ENCODE data around the gene TRHDE.
"Not testable (repeated sequence)": the region's sequence is repeated elsewhere in the genome, so short reads cannot be mapped to it uniquely, and the experiment has no call there.

TRHDE gene

GRCh38 chr12:72618764-72619163, 346.6 kb downstream of the TRHDE start:
- DNase-seq (ENCODE audit: low read depth in 2 of 2) = no peak

GRCh38 chr12:72622556-72622955, 350.4 kb downstream of the TRHDE start:
- no peak for DNase-seq (ENCODE audit: low read depth in 2 of 2)

- no peak for DNase-seq (ENCODE audit: low read depth in 2 of 2)
Observed at GRCh38 chr12:72631926-72632685, 359.9 kb downstream of the TRHDE start.

- no peak for DNase-seq (ENCODE audit: low read depth in 2 of 2)
Observed at GRCh38 chr12:72642706-72643105, 370.5 kb downstream of the TRHDE start.

DNA sequence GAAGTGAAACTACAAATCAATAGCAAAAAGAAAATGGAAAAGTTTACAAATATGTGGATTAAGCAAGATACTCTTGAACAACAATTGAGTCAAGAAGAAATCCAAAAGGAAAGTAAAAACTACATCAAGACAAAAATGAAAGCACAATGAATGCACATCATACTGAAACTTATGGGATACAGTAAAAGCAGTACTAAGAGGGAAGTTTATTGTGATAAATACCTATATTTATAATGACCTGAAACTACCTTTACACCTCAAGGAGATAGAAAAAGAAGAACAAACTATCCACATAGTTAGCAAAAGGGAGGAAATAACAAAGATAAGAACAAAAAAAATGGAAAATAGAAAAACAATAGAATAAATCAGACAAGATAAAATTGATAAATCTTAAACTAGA, 375.0 kb downstream of the TRHDE start:
- DNase-seq (ENCODE audit: low read depth in 2 of 2) = no peak

DNA sequence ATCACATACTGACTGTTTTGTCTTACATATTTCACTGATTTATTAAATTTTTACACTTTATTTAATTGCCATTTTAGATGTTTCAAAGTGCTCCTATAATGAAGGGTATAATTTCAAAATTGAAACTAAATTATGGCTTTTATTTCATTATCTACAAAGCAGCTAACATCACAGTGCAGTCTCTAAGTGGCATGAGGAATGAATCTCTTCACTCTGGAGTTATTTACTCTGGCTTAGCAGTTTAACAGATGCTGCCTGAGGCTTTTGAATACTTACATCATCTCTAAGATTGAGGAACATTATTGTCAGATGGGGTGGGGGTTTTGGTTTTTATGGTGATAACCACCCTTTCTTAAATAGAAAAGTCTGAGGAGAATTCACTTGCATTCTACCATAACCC, 386.4 kb downstream of the TRHDE start:
- no peak for DNase-seq (ENCODE audit: low read depth in 2 of 2)

GRCh38 chr12:72660174-72660573, 388.0 kb downstream of the TRHDE start:
- not testable (repeated sequence) for DNase-seq (ENCODE audit: low read depth in 2 of 2)

GRCh38 chr12:72673853-72674252, 401.7 kb downstream of the TRHDE start:
- DNase-seq (ENCODE audit: low read depth in 2 of 2) = no peak

- DNase-seq (ENCODE audit: low read depth in 2 of 2) = no peak
Observed at GRCh38 chr12:72676556-72676955, 404.4 kb downstream of the TRHDE start.

DNA sequence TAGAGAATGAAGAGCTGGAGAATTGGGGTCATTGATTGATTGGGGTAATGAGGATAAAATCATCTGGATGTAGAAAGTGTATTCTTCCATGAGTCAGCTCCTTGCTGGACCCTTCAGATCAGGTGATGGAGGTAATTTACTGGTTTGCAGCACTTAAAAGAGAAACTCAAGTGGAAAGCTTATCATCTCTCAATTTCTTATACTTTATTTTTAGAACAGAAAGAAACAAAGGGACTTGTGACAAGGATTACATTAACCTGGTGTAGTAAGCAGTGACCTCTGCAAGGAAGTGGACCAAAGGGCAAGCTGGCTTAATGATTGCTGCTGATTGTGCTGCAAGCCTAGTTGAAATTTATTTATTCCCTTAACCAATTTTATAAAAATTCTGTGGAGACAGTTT, 405.0 kb downstream of the TRHDE start:
- DNase-seq (ENCODE audit: low read depth in 2 of 2) = no peak

DNA sequence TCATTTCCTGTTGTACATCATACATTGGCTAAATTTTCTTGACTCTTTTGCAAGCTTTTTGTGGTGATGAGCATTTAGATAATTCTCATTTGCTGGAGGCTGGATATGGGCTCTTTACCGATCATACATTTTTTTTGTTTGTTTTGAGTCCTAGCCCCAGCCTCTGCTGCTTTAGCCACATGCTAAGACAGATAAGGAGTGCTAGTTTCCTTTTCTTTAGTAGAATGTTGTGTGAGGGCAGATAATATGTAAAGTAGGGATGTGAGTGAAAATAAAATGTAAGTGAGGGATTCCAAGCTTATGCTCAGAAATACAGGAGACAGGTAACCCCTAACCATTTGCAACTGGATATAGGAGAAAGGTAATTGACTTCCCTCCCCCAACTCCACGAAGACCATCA, 405.7 kb downstream of the TRHDE start:
- no peak for DNase-seq (ENCODE audit: low read depth in 2 of 2)

GRCh38 chr12:72679147-72679757, 407.1 kb downstream of the TRHDE start:
- no peak for DNase-seq (ENCODE audit: low read depth in 2 of 2)

DNA sequence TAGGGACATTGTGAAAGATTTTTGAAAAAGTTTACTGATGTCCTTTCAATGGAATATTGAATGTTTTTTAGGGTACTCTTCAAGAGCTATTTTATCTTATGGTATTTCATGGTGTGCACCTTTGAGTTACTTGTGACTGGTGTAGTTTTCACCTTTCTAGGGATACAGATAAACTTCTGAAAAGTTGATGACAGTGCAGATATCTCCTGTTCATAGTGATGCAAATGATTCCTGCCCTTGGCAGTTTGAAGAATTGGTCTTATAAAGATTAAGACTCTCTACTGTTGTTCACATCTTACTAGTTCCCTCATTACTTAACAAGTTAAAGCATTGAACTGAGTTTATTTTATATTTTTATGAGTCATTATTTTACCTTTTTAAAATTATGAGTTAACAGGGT, 408.9 kb downstream of the TRHDE start:
- DNase-seq (ENCODE audit: low read depth in 2 of 2) = no peak

DNA sequence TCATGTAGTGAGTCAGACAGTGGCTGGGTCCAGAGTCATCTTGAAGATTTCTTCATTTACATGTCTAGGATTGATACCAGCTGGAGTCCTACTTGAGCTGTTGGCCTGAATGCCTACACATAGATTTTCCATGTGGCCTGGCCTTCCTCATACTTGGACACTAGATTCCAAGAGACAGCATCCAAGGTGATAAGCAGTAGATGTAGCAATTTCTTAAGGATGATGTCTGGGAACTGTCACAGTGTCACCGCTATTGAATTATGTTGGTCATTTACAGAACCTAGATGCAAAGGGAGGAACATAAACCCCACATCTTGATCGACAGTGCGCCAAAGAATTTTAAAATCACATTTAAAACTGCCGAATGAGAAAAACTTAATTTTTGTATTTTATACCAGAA, 412.3 kb downstream of the TRHDE start:
- DNase-seq (ENCODE audit: low read depth in 2 of 2) = no peak

DNA sequence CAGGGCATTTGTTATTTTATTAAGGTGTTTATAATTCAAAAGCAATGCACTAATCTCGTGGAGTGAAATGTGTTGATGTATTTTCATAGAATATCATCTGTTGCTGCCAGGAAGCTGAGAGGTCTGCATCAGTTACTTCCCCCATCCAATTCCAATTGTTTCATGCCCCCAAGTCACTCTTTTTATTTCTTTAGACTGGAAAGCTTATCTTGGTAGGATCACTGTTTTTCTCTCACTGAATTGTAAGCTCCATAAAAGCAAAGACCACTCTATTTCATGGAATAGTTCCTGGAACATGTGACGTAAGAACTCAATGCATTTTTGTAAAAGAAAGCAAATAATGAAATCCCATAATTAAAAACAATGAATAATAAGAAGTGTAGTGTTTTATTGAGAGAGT, 420.2 kb downstream of the TRHDE start:
- no peak for DNase-seq (ENCODE audit: low read depth in 2 of 2)

GRCh38 chr12:72694193-72694592, 422.0 kb downstream of the TRHDE start:
- no peak for DNase-seq (ENCODE audit: low read depth in 2 of 2)

GRCh38 chr12:72699362-72699761, 427.2 kb downstream of the TRHDE start:
- no peak for DNase-seq (ENCODE audit: low read depth in 2 of 2)

GRCh38 chr12:72712025-72712424, 439.9 kb downstream of the TRHDE start:
- not testable (repeated sequence) for DNase-seq (ENCODE audit: low read depth in 2 of 2)

DNA sequence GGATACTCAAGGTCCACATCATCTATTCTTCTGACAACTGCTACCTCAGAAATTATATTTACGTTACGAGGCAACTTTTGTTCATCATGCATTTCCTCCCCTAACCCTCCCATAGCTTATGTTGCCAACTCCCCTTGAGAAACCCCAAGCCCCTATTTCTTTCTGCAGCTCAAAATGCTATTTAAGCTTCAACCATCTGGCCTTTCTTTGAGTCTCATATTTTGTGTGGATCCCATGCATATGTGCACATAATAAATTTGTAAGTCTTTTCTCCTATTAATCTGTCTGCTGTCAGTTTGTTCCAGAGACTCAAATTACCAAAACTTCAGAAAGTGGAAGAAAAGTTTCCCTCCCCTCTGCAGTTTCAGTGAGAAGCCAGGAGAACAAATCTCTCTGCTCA, 444.1 kb downstream of the TRHDE start:
- DNase-seq (ENCODE audit: low read depth in 2 of 2) = no peak

DNA sequence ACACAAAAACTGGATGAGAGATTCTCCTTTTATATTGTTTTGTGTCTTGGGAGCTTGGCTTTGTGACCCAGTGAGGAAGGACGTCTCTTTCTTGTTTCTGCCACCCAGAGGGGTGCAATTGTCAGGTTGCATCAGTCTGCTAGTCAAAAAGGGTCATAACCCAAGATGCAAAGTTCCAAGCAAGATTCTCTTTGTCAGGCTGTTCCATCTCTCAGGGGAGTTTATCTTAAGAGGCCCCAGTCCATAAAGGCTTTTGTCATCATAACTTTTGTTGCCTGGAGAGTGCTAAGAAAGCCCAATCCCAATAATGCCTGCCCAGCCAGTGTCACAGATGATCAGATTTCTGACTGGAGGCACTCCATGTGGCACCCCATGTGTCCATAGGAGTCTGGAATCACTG, 444.9 kb downstream of the TRHDE start:
- no peak for DNase-seq (ENCODE audit: low read depth in 2 of 2)
